Adrenal gland (tissue), 12 donors: ENCODE results near the gene AKT3. TPM values are rescaled to one million over a fixed set of nuclear protein-coding genes. Genes with fewer than 3 reads are reported as not detected.

Experiments
- DNase-seq, 7 donors: peaks; one replicate each; pipeline ENCODE4 v3.0.0-alpha.2; 2019 to 2020
- H3K27ac ChIP-seq, 5 donors: fragments of 200-600 bp; sonication (generic) in 4 of 5; 1 replicate in 3 of 5; 2 replicates in 2 of 5; pipeline versions ENCODE4 v1.5.1 to v1.8.0; 2016 to 2020; ENCODE audit warnings: mild to moderate bottlenecking in 1 of 5
- H3K27me3 ChIP-seq: fragments of 200-600 bp; 2 replicates; pipeline ENCODE4 v1.8.0; 2021
- H3K36me3 ChIP-seq, 2 donors: fragments of 200-600 bp; replicated peaks in 1 of 2; 1 replicate in 1 of 2; 2 replicates in 1 of 2; pipeline versions ENCODE4 v1.5.1 to v1.8.0; 2018 to 2022
- H3K4me1 ChIP-seq, 2 donors: fragments of 200-600 bp; replicated peaks in 1 of 2; 1 replicate in 1 of 2; 2 replicates in 1 of 2; pipeline versions ENCODE4 v1.5.1 to v1.8.0; 2018 to 2021
- H3K4me3 ChIP-seq, 4 donors: fragments of 200-600 bp; sonication (generic) in 3 of 4; one replicate each; pipeline ENCODE4 v1.5.1; 2016 to 2018
- H3K9me3 ChIP-seq, 3 donors: fragments of 200-600 bp; sonication (generic) in 1 of 3; replicated peaks in 1 of 3; 1 replicate in 2 of 3; 2 replicates in 1 of 3; pipeline versions ENCODE4 v1.5.1 to v1.8.0; 2016 to 2021
- CTCF ChIP-seq, 6 experiments: fragments of 450-650 bp in 4 of 6; fragments of 200-600 bp in 2 of 6; sonication (generic) in 1 of 6; IDR thresholded peaks; 1 replicate in 5 of 6; 2 replicates in 1 of 6; pipeline versions ENCODE4 v1.5.1 to v1.8.0; 2016 to 2021; ENCODE audit warnings: antibody characterized with exemption in 6 of 6, mild to moderate bottlenecking in 2 of 6, moderate library complexity in 1 of 6
- POLR2A ChIP-seq, 2 donors: fragments of 450-650 bp; IDR thresholded peaks; one replicate each; pipeline ENCODE4 v1.6.1; 2017; ENCODE audit warnings: antibody characterized with exemption in 2 of 2, mild to moderate bottlenecking in 2 of 2, moderate library complexity in 1 of 2
- WGBS, 4 donors: extraction: QIAGEN DNeasy Blood & Tissue Kit in 2 of 4; methylation state at CpG; one replicate each; pipeline versions ENCODE4 v1.1.5 to v1.1.7; 2013 to 2017; 5-methylcytosine and 5-hydroxymethylcytosine counted together
- intact Hi-C, 2 donors: fragments of 100-400 bp; cut with DNase I; formaldehyde crosslinking; loops; one replicate each; pipeline versions ENCODE4 v1.14.1 to v1.15.0; 2022 to 2023
- polyA plus RNA-seq, 3 donors: library from polyadenylated mRNA; stranded (reverse); fragments of 200-250 nt in 2 of 3; fragments of 350-450 nt in 1 of 3; fragmentation: Illumina TruSeq in 1 of 3; extraction: RNeasy Lipid Tissue Mini Kit (QIAGEN cat#74804) in 1 of 3; gene quantifications; one replicate each; pipeline ENCODE4 v1.2.3, GENCODE V29; 2013 to 2014
- total RNA-seq, 9 donors: library from RNA; depleted of rRNA in 4 of 9; stranded (reverse); fragments of >200 nt in 4 of 9; fragments of 120-200 nt in 1 of 9; fragmentation: NEBNext Ultra II Directional in 1 of 9; extraction: Animal tissue kit (Norgen Biotek cat#: 25700) in 1 of 9; gene quantifications; one replicate each; pipeline versions ENCODE4 v1.1.0 to v1.2.4, GENCODE V29; 2013 to 2023
- donor health status: healthy with polysubstance abuse.
- donor health status: Bipolar disorder and iron deficiency.
- donor health status: DM: yes; HTN: yes; CAD: no.
- donor health status: DM: no; HTN: no; CAD: no.
- donor health status: DM: no; HTN: no; CAD: no.
- donor health status: DM: yes; HTN: yes; CAD: no.

AKT3 gene
- total and polyA plus RNA-seq, 12 donors: 11.4 to 82.3 (median 32.4) TPM

- WGBS, 4 donors: 48 to 60% (median 57%) methylated on average over 3 of the region's 3 CpGs
- H3K9me3 ChIP-seq: no peaks in the 10 kb centered on the region
- no peak overlapping the region for H3K27ac ChIP-seq
- no peak overlapping the region for H3K4me3 ChIP-seq
- TF ChIP-seq CTCF (IDR thresholded peaks at IDR 0.05) (no peak), POLR2A (IDR thresholded peaks at IDR 0.05) (no peak)
- DNase-seq: no peak
- H3K27me3 ChIP-seq: no peaks in the 10 kb centered on the region
- intact Hi-C loops: no loop called here
- no peaks in the 10 kb centered on the region for H3K36me3 ChIP-seq
- peaks cover 0 to 43% of the 10 kb centered on the region in 2 donors for H3K4me1 ChIP-seq
Measured at GRCh38 chr1:243715285-243715684, 134.8 kb downstream of the AKT3 start.

GRCh38 chr1:243713470-243714186, 136.4 kb downstream of the AKT3 start:
- H3K4me3 ChIP-seq: peak overlapping the region in 1 of 4 donors; percentile 5
- peak in 5 of 7 donors; percentile 21 to 74 (median 27) for DNase-seq
- WGBS, 4 donors: 38 to 47% (median 45%) methylated on average over 10 of the region's 10 CpGs
- no peak overlapping the region for H3K27ac ChIP-seq
- H3K27me3 ChIP-seq: no peaks in the 10 kb centered on the region
- no peak for TF ChIP-seq CTCF (IDR thresholded peaks at IDR 0.05)
- no peak for TF ChIP-seq POLR2A (IDR thresholded peaks at IDR 0.05)
- intact Hi-C loops: no loop called here
- peaks cover 0 to 43% of the 10 kb centered on the region in 2 donors for H3K4me1 ChIP-seq
- no peaks in the 10 kb centered on the region for H3K9me3 ChIP-seq
- H3K36me3 ChIP-seq: no peaks in the 10 kb centered on the region

- Histone ChIP-seq H3K4me1 (peaks cover 0 to 43% of the 10 kb centered on the region in 2 donors), H3K27ac (no peak overlapping the region), H3K4me3 (no peak overlapping the region), H3K27me3 (no peaks in the 10 kb centered on the region), H3K9me3 (no peaks in the 10 kb centered on the region), H3K36me3 (no peaks in the 10 kb centered on the region)
- DNase-seq: no peak
- WGBS, 4 donors: 69 to 73% (median 69%) methylated on average over 5 of the region's 5 CpGs
- TF ChIP-seq CTCF (IDR thresholded peaks at IDR 0.05) (peak in 2 of 6 experiments; percentile 12 to 29), POLR2A (IDR thresholded peaks at IDR 0.05) (no peak)
- intact Hi-C loops: no loop called here
Measured at GRCh38 chr1:243712941-243713340, 137.1 kb downstream of the AKT3 start.

- DNase-seq: no peak
- Histone ChIP-seq H3K36me3 (no peaks in the 10 kb centered on the region), H3K4me3 (no peak overlapping the region), H3K27me3 (no peaks in the 10 kb centered on the region), H3K27ac (no peak overlapping the region), H3K9me3 (no peaks in the 10 kb centered on the region), H3K4me1 (peaks cover 0 to 43% of the 10 kb centered on the region in 2 donors)
- TF ChIP-seq CTCF (IDR thresholded peaks at IDR 0.05) (no peak), POLR2A (IDR thresholded peaks at IDR 0.05) (no peak)
- 73 to 76% (median 76%) methylated on average over 5 of the region's 5 CpGs for WGBS, 4 donors
- intact Hi-C loops: no loop called here
Measured at GRCh38 chr1:243712242-243712641, 137.8 kb downstream of the AKT3 start.
